Measurements from ENCODE around the gene HMCN1.

GRCh38 chr1:185894791-185895190 lies 160.6 kb downstream of the HMCN1 start:
- no peak for TF ChIP-seq CTCF (IDR thresholded peaks at IDR 0.05; ENCODE audit: low read length)
- no peak for TF ChIP-seq EZH2 (optimal IDR thresholded peaks at IDR 0.05; ENCODE audit: low read depth, low read length)
- TF ChIP-seq EZH2phosphoT487 (IDR thresholded peaks at IDR 0.05; ENCODE audit: low read length) = no peak
